ENCODE data around the gene IRF2BP2.
"Not testable (repeated sequence)": the region's sequence is repeated elsewhere in the genome, so short reads cannot be mapped to it uniquely, and the experiment has no call there.

Gene IRF2BP2

DNA sequence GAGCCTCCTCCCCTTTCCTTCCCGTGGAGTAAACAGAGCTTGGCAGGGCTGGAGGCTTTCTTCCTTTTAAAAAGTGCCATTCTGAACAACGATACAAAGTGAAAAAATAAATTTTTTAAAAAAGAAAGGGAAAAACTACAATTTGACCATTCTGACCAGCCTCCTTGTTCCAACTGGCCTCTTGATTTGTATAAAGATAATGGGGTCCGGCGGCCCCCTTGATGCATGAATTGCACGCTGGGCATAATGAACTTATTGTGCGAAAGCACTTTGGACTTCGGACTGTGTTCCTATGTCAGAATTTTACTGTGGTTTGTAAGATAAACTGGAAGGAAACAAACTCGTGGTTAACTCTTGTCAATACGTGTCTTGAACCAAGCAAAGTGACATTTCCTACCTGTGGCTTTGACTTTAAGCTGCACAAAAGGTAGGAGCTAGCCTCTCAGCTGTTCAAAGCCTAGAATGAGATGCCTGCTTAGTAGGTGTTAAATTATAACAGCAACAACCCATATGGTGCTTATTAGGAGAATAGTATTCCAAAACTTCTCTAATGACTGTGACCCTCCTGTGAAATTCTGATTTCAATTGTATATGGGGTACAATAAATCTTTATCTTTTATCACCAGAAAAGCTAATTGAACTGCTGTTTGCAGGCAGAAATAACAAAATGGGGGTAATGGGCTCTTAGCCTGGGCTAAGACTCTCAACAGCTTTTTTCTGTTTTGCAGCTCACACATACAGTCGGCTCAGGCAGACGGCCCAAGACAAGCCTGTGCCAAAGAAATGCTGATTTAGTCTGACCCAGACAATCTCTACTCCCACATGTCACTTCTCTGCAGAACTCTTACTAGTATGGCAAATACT, 9.3 kb downstream of the IRF2BP2 start:
- no peak for DNase-seq

DNA sequence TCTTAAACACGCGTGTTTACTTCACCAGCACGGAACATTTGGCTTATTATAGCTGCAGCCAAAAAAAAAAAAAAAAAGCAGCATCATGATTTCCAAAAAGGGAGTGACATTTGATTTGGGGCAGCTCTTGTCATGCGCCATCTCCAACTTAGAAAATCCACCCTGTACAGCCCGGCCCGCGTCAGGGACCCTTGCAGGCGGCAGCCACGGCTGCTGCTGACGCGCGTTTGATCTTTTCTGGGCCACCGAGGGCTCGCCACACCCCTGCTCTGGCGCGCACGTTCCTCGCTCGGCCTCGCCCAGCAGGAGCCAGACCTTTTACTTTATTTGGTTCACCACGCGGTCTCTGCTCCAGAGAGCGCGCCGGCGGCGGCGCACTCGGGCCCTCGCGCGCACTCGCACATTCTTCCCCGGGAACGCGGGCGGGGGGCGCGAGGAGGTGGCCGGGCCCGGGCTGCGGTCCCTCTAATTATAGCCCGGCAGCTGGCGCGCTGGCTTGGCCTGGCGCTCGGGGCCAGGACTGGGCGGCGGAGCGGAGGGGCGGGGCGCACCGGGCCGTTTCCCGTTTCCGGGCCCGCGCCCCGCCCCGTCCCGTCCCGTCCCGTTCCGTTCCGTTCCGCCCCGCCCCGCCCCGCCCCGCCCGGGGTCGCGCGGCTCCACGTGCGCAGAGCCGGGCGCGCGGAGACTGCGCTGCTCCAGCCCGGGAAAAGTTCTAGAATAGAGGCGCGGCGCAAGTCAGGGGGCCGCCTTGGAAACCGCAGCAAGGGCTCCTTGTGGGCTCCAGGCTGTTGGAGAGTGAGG, 10.2 kb downstream of the IRF2BP2 start:
- DNase-seq = peak; percentile 75

DNA sequence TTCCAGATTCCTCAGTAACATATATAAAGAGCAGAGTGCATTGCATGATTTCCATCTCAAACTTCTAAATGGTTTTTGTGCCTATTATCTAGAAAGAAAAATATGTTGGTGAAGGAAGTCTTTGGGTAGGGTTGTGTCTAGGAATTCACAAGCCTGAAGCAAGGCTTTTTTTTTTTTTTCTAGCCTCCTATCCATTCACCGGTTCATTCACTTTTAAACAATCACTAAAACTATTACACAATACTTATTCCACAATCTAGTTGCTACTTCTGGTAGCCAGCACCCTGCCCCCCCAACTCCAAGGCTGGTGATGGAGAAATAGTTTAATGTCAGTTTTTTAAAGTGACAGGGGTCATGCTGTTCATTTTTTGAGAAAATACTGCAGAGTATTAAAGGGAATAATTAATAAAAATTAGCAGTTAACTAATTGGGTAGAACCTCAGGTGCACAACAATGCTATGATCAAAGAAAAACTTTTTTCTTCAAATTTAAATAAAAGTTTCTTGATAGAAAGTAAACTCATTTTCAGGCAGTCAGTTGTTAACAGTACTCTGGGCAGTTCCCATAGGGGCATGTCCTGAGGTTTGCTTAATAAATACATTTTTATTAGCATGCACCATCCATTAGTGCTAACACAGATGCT, 10.9 kb downstream of the IRF2BP2 start:
- no peak for DNase-seq

DNA sequence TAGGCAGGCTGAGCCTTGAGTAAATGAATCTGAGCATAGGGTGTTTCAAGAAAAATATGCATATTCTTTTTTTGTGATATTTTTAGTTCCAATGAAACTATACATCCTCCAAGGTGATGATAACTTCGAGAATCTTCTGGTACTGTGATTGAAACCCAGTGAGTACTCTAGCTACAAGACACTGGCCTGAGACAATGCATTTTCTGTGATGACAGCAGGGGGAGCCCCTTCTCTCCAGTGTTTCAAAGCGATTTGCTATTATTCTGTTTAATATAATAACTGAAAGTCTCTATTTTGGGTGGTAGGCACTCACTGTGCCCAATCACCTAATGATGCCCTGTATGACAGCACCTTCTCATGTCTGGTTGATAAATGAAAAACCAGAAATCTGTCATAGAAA, 12.1 kb downstream of the IRF2BP2 start:
- DNase-seq = no peak

DNA sequence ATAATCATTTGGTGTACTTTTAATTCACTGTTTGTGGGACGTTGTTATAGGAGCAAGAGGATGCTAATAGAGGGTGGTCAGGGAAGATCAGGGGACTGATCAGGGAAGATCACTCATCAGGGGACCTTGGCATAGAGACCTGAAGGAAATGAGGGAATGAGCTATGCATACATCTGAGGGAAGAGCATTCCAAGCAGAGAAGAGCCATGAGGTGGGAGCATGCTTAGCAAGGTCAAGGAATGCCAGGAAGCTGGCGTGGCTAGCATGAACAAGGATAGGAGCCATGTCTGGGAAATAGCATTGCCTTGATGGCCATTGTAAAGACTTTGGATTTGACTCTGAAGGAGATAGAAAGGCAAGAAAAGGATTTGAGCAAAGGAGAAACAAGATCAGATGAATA, 14.1 kb downstream of the IRF2BP2 start:
- no peak for DNase-seq

DNA sequence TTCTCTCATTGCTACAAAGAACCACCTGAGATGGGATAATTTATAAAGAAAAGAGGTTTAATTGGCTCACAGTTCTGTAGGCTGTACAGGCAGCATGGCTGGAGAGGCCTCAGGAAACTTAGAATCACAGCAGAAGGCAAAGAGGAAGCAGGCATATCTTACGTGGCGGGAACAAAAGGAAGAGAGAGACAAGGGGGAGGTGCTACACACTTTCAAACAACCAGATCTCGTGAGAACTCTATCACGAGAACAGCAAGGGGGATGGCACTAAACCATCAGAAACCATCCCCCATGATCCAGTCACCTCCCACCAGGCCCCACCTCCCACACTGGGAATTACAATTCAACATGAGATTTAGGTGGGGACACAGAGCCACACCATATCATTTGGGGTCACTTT, 15.4 kb downstream of the IRF2BP2 start:
- not testable (repeated sequence) for DNase-seq

DNA sequence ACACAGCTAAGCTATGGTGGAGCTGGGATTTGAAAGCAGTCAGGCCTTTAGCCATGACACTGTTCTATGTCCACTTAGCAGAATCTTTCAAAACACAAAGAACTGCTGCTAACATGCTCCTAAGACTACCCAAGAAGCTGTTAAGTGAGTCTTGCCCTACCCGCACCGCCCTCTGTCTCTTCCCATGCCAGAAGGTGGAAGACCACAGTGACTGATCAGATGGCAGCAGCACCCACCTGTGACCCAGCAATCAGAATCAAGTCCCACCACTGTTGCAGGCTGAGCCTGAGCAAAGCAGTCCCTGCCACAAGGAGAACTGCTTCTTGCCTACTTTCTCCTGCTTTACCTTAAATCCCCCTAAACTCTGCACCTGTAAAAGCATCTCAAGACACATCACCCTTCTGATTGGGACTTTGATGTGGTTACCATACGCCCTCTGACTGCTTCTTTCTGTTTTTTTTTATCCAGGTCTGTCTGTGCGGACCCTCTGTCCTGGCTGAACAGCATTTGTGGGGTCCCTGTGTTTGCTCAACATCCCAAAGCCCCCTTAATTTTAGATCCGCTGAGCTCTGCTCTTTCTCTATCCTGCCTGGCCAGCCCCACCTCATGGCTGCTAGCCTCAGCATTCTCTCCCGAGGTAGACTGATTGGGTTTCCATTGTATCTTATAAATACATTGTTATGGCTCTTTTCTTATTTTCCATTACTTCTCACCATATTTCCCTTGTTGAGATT, 16.0 kb downstream of the IRF2BP2 start:
- DNase-seq = no peak

DNA sequence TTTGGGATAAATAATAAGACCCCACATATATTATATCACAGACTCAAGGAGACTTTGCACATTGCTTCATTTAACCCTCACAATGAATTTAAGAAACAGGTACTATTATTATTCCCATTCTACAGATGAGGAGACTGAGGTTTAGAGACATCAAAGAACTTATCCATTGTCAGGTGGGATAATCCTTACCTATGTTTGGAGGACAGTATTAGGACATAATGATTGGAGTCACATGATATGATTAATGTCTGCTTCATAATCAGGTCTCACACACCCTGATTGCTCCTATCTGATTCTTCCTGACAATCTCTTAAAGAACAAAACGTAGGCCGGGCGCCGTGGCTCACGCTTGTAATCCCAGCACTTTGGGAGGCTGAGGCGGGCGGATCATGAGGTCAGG, 16.9 kb downstream of the IRF2BP2 start:
- no peak for DNase-seq

DNA sequence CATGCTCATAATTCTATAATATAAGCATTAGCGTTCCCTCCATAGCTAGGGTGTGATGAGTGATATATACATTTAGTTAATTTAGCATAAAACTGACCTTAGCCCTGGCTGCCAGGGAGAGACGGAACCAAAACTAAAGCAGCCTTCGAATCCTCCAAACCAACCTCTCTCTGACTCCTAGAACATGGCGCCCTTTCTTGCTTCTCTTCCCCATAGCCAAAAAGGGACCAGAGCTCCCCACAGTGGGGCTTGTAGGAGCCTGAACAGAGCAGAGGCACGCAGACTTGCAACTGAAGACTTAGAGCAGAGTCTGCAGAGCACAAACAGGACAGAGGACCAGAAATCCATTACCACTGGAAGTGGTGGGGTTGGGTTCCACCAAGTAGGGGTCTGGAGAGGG, 17.7 kb downstream of the IRF2BP2 start:
- DNase-seq = no peak

DNA sequence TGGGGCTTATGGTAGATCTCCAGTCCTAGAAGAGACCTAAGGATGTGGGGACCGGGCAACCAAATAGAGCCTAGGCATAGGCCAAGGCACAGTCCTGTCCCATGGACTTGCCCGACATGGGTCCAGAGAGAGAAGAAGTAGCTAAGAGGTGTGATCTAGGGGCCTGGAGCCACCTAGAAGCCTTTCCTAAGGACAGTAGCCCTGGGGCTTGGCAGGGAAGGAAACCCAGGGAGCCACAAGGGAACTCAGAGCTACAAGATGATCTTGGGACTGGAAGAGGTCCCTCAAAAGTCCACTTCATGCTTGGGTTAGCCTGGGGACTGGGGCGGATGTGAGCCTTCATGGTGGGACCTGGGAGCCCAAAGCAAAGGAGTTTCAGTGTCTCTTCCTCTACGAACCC, 18.8 kb downstream of the IRF2BP2 start:
- no peak for DNase-seq

DNA sequence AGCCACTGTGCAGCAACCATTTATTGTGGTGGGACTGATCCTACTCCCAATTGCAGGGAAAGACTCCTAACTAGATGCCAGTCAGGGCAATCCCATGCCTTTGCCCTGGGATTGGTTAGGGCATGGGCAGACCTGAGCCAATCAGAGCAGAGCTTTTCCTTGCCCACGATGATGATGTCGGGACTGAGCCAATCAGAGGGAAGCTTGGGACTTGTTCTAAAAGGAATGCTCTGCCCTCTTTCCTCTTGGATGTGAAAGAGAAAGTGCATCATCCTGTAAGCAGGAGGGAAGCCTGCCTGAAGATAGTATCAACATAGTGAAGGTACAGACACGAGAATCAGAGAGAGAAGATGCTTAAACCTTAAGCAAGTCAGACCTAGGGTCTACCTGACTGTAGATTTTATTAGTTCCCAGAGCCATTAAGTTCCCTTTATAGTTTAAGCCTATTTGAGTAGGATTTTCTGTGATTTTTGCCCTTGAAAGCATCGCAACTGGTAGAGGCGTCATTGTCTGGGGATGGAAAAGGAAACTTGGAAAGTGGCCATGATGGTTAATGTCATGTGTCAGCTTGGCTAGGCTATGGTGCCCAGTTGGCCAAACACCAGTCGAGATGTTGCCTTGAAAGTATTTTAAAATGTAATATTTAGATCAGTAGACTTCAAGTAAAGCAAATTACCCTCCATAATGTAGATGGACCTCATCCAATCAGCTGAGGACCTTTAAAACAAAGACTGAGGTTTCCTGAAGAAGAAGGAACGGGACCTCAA, 19.9 kb downstream of the IRF2BP2 start:
- no peak for DNase-seq

DNA sequence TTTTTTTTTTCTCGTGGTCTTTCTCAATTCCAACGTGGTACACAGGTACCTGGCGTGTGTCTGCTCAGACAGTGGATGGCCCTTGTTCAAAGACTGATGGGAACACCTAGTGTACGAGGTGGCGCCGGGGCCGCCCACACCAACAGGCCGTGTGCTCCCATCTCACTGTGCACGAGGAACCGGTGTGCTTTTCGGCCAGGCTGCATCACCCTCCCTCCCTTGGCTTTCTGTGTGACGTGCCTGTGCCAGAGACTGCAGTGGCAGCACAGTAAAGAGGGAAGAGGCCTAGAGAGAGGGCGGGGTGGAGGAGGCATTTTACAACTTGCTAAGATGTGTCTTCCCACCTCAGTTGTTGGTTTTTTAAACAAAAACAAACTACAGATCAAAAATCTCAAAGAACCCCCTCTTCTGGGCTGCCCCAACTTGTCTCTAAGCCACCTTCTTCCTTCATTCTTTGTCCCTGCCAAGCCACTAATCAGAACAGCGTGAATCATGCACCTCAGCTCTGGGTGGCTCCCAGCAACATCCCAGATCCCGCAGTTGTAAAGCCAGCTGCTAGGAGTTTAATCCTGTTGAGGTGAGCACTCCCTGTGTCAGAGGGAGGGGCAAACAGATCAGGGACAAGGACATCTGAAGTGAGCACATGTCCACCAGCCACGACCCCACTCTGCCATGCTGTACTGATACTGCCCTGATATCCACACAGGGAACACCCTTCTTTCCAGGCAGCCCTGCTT, 20.7 kb downstream of the IRF2BP2 start:
- DNase-seq = no peak

DNA sequence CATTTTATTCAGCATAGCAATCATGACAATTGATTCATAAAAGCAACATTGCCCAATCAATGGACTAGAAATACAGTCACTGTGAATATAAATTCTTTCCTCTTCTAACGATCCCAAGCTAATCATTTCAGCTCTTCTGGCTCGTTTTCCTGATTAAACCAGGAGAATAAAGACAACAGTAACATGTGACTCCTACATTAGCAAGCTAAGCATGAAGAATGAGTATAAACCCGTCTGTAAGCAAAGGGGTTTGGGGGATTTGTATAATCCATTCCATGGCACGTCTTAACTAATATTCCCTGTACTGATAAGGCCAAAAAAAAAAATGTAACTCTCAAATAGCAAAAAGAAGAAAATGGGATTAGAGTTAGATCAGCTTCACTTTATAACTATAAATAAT, 21.6 kb downstream of the IRF2BP2 start:
- DNase-seq = no peak

DNA sequence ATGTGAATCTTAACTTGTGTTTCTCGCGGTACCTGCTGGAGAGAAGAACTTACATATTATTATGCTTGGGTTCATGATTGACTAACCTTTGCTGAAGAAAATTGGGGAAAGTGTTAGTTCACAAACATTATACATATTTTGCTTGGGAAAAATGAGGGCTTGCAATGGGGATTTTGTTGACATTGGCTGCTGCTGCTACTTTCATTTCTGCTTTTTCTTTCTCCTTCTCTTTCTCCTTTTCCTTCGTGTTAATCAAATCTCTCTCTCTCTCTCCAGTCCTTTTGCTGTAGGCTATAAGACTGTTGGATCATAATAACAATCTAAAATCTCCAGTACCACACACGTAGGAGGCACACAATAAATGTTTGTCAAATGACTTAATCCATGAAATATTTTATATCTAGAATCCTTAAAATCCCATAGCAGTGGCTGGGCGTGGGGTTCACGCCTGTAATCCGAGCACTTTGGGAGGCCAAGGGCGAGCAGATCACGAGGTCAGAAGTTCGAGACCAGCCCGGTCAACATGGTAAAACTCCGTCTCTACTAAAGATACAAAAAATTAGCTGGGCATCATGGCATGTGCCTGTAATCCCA, 23.0 kb downstream of the IRF2BP2 start:
- DNase-seq = no peak

DNA sequence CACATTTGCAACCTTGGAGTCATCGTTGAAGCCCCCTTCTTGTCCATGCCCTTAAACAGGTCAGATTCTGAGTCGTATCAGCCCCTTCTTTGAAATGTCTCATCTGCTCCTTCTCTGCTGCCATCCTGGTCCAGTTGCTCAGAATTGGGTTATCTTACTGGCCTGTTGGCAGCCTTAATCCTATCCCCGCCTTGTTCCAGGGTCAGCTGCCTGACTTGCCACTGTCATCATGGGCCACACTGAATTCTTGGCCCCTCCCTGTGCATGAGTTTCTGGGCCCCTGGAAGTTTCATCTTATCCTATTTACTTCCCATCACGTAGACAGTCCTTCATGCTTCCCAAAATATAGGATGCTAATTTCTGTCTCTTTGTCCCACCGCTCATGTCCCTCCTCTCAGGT, 23.7 kb downstream of the IRF2BP2 start:
- DNase-seq = no peak

DNA sequence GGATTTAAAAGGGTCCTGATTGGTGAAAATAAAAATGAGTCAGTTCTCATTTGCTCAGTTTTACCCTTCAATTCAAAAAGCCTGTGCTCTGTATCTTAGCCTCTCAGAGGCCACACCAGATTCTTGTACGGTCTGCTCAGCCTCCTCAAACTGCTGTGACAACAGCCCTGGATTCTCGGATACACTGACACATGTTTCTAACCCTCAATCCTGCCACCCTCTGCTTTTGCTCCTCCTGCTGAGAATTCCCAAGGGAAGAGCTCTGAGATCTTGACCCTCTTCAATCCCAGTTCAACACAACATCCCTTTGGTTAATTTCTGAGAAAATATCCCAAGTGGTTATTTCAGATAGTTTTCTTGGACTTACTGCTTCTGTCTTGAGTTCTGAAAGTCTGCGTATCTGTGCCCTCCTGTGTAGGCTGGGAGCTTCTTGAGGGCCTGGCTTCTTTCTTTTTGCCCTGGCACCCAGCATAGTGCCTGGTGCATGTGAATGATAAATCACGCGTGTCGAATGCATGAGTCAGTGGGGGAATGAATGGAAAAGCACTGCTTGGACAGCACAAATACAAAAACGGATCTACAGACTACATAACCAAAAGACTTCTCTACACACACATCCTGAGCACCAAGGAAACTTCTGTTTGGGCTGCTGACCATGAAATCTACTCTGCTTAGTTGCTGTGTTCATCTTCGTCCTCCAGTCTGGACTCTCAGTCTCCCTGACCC, 24.5 kb downstream of the IRF2BP2 start:
- no peak for DNase-seq

DNA sequence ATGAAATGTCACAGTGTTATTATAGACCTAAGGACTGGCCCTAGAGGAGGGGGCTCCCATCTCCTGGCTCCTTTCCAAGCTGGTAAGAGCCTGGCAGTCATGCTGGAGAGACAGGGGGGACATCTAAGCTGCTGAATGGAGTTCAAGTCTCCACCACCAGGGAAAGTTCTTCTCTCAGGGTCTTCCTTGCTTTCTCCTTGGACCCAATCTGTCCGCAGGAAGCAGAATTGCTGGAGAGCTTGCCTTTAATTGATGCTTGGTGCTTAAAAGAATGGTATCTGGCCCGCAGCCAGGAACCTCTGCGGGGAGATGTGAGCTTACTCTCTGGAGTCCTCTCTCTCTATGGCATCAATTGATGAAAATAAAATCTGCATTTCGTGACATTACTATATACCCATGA, 25.1 kb downstream of the IRF2BP2 start:
- DNase-seq = no peak

DNA sequence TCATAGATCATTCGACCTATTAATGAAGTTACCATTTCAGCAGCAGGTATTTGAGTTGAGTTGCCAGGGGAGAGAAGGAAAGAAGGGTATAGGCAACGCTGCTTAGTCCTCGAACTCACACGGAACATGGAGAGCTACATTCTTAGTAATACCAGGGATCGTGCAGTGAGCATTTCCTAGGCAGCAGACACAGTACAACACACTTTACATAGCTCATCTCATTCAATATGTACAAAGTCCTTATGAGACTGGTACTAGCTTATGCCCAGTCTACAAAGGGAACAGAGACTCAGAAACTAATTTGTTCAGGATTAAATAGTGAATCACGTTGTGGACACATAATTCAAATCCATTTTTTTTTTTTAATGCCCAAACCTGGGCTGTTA, 25.6 kb downstream of the IRF2BP2 start:
- no peak for DNase-seq

DNA sequence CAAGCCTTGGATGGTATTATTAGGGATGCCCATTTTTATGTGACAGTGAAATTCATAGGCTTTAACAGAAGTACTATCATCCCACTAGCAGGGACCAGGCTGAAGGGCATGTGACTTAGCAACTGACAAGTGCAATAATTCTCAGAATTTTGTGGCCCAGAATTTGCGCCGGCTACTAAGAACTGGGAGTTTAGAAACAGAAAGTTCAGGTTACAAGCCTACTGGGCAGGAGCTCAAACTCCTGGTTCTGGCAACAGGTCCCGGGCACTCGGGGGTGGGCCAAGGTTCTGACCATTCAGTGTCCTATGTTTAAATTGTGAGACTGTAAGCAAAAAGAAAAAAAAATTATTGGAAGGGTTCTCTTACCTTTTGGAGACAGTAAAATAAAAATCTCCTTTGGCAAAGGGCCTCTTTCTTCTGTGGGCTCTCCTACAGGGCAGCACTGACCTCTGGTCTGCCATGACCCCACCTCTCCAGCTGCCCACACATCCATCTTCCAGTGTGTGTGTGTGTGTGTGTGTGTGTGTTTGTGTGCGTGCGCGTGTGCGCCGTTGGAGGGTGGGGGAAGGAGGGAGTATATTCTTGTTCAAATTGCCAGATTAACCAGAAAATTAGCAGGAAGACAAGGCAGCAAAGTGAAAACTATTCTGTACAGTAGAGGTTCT, 26.1 kb downstream of the IRF2BP2 start:
- DNase-seq = no peak
